Prostate gland (tissue), 2 donors: ENCODE results near the gene EIF4E.

Experiments
- CTCF ChIP-seq, 4 experiments: fragments of 200-600 bp in 2 of 4; fragments of 450-650 bp in 2 of 4; sonication (generic) in 2 of 4; IDR thresholded peaks; 1 replicate in 3 of 4; 2 replicates in 1 of 4; pipeline ENCODE4 v1.5.1; 2016 to 2019; ENCODE audit warnings: antibody characterized with exemption in 4 of 4, mild to moderate bottlenecking in 2 of 4, moderate library complexity in 2 of 4
- POLR2A ChIP-seq: fragments of 450-650 bp; IDR thresholded peaks from one replicate; pipeline ENCODE4 v1.6.1; 2016; ENCODE audit warnings: antibody characterized with exemption, mild to moderate bottlenecking
- POLR2AphosphoS5 ChIP-seq: sonication (generic); formaldehyde crosslinking; IDR thresholded peaks from one replicate; pipeline ENCODE4 v1.6.1; 2017; ENCODE audit warnings: antibody characterized with exemption

- TF ChIP-seq POLR2A (no peak), POLR2AphosphoS5 (no peak), CTCF (IDR thresholded peaks at IDR 0.05) (no peak)
Observed at GRCh38 chr4:98945297-98945850, 16.4 kb upstream of the EIF4E start.
